IPS DF 4.7 (cell line): ENCODE results near the gene CCDC106.

Experiments
- DNase-seq: peaks from one replicate; pipeline ENCODE4 v3.0.0-alpha.2; 2013; ENCODE audit warnings: low spot score; ENCODE audit errors: extremely low read depth

Gene CCDC106

DNA sequence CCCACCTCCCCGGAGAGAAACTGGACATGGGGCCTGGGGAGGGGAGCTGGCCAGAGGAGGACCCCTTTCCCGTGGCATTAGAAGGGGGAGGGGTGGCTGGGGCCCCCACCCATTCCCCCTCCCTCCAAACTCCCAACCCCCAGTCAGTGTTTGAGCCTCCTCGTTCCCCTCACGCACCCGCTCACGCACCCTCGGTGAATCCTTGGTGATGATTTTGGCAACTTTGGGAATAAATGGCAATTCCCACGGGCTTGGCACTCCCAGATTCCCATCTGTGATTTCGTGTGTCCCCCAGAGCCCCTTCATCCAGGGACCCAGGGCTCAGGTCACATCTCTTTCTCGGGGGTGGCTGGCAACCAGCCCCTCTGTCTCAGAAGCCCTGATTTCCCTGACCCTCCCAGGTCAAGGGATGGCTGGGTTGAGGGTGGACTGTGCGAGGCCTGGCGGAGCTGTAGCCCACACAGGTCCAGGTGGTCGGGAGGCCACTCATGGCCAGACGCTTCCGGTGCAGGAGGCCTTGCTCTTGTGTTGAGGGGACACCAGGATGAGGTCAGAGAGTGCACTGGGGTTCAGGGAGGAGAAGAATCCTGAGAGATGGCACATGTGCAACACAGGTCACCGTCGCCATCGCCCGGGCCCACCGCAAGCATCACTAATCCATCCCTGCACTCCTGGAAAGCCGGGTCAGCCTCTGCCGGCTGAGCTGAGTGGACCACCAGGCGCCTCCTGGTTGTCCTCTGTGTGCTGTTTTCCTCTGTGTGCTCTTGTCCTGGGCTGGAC is 47.7 kb downstream of the CCDC106 start:
- no peak for DNase-seq

DNA sequence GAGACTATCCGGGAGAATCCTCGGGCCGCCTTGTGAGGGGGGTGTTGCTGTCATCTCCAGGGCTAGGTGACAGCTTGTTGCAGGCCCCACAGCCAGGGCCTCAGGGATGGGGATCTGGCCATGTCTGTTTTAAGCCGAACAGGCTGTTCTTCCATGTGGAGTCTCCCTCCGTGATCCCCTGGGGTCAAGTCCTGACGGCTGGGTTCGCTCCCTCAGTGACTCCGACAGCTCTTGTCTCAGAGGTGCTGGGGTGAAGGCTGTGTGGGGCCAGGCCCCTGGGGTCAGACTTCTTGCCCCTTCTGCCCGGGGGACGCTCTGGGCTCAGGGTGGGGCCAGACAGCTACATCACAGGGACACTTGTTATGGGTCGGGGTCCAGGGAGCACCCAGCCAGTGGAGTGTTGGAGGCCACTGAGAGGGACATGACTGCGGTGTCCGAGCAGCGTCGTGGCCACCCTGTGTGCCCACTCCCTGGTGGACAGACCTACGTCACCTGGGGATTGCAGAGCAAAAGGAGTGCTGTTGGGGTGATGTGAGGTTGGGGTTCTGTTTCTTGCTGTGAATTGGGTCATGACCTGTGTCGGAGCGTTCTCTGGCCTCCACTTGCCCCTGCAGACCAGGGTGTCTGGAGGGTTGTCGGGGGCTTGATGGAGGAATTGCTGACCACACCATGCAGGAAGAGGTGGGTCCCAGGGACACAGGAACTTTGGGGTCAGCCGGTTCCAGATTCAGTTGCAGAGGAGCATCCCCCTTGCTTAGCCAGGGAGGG is 48.5 kb downstream of the CCDC106 start:
- DNase-seq, result no peak

DNA sequence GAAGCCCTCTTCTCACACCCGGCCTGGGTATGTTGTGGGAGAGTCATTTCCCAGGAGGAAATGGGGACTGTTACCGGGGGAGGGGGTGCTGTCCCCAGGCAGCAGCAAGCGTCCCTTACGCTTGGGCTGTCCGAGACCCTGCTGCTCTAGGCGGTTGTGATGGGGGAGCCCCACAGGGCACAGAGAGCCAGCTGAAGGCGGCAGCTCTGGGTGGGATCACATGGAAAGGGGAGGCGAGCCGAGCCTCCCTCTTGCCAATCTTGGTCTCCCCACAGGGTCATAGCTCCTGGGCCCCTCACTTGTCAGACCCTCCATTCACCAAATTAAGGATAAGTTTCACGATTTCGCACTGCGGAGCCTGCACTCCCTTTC is 49.0 kb downstream of the CCDC106 start:
- no peak for DNase-seq

DNA sequence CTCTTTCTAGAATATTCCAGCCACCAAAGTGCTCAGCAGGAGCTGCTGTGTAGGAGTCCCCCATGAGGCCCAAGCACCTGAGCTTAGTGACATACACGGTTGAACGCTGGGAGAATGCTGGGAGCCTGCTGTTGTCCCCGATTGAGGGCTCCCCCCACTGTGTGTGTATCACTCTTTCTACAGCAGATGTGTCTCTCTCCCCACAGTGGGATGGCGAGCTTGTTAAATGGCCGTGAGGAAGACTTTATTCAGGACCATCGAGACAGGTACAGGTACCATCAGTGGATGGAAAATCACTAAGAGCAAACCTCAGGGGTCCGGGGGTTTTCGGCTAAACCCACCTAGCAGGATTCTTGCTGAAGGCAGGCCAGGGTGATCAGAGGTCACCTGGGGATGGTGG is 49.7 kb downstream of the CCDC106 start:
- DNase-seq, result no peak

DNA sequence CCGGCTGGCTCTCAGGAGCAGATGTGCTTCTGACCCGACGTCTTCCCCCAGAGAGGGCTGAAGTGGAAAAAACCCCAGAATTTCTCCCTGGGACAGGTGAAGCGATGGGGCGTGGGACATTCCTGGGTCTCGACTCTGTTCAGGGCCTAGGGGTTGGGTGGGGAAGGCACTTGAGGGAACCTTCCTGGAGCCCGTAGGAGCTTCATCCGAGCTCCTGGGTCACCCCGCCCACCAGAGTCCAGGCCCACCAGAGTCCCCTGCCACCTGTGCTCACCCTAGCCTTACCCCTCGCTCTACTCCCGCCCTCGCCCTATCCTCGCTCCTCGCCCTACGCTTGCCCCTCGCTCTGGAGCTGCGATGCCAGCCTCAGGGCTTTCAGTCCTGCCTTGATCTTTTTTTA is 50.2 kb downstream of the CCDC106 start:
- DNase-seq, result no peak

DNA sequence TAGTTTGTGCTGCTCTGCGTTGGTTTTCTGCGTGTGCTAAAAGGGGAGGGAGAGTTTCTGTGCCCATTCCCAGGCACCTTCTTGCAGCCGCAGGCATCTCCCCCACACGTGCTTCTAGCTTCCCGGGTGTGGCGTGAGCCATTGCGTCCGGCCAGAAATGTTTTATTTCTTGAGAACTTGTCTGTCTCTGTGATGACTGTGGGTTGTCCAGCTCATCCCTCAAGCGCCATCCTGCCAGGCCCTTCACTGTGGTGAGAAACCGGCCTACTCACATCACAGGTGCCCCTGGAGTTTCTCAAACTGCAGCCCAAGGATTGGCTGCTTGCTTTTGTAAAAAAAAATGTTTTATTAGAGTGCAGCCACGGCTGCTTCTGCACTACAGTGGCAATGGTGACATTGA is 51.2 kb downstream of the CCDC106 start:
- DNase-seq, result no peak

DNA sequence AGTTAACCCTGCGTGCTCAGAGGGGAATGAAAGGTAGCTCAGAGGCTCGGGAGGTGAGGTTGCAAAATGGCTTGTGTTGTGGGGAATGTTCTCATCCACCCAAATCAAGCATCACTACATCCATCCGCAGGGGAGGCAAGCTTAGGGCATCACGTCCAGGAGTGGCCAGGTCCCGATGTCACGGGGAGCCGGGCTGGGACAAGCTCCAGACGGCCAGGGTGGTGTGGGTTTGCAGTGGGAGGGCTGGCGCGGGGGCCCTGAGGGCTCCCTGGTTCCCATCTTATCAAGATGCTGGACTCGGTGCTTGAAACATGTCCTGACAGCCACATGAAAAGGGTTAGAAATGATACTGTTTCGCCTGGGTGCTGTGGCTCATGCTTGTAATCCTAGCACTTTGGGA is 52.8 kb downstream of the CCDC106 start:
- no peak for DNase-seq

DNA sequence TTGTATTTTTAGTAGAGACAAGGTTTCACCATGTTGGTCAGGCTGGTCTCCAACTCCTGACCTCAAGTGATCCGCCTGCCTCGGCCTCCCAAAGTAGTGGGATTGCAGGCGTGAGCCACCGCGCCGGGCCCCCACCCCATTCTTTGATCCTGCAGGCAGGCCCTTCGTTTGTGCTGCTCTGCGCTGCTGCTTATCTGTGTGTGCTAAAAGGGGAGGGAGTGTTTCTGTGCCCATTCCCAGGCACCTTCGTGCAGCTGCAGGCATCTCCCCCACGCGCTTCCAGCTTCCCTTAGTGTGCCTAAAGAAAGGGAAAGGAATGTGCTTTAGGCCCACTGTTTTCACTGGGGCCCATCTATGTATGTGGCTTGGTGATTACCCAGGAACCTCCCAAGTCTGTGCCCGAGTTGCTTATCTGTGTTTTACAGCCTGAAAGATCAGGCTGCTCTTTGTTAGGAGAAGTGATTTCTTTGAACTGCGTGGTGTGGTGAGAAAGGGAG is 54.2 kb downstream of the CCDC106 start:
- DNase-seq, result no peak
